ENCODE measurements around the gene CREB1. TPM values are rescaled to one million over a fixed set of nuclear protein-coding genes. Genes with fewer than 3 reads are reported as not detected.

The CREB1 gene
- polyA plus RNA-seq, 1 of the 3 experiments (the other 2 are of a cell fraction), result 14.5 TPM

DNA sequence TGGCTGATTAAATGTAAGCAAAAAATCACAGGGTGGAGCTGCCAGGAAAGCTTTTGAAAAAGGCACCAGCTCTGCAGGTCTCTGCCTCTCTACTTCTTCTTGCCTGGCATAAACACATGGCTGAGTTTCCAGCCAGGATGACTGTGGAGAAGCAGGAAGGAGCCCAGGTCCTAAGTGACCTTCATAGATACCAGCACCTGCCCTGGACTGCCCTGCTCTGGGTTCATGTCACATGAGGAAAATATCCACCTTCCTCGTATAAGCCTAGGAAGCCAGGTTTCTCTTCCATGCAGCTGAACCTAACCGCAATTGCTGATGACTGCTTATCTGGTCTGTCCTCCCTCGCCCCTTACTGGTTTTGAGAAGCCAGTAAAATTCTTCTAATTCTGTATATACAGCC lies 47.8 kb upstream of the CREB1 start:
- Histone ChIP-seq H3K36me3 (replicated peaks in 1 of 2; ENCODE audit: control insufficient read depth in 1 of 2, insufficient read depth in 2 of 2, low read length in 1 of 2) (no peaks in the 10 kb centered on the region), H3K4me1 (ENCODE audit: control insufficient read depth in 1 of 2, insufficient read depth in 2 of 2, low read depth in 1 of 2, low read length in 1 of 2) (peaks cover 0 to 3% of the 10 kb centered on the region in 2 experiments; a peak in 1 of 4 replicates), H3K79me2 (ENCODE audit: insufficient read depth) (no peaks in the 10 kb centered on the region), H3K9me3 (no peaks in the 10 kb centered on the region), H3K9me2 (no peaks in the 10 kb centered on the region), H3K9ac (no peak overlapping the region), H3K27ac (ENCODE audit: low read depth in 2 of 2, low read length in 1 of 2) (no peak overlapping the region), H3K4me3 (ENCODE audit: low read depth in 2 of 2, low read length in 1 of 2) (no peak overlapping the region), H4K20me1 (ENCODE audit: insufficient read depth) (no peaks in the 10 kb centered on the region), H3K27me3 (ENCODE audit: insufficient read depth) (no peaks in the 10 kb centered on the region), H3F3A (replicated peaks; ENCODE audit: insufficient read depth) (peaks cover 8% of the 10 kb centered on the region), H3K4me2 (no peak overlapping the region), H2AFZ (ENCODE audit: low read depth) (no peak overlapping the region)
- CTCF ChIA-PET, result interaction anchor here (1.9 to 2.8 kb wide), 2 partner anchors 9 to 681 kb away, joined by 5 to 13 read pairs; no protein-coding TSS in a partner anchor
- DNase-seq, result no peak
- 81% methylated on average over 3 of the region's 3 CpGs for WGBS (ENCODE audit: low lambda C conversion rate)
- POLR2A ChIA-PET, result no interaction called here
- TF ChIP-seq RAD21 (IDR thresholded peaks at IDR 0.05; ENCODE audit: low read length), result no peak

DNA sequence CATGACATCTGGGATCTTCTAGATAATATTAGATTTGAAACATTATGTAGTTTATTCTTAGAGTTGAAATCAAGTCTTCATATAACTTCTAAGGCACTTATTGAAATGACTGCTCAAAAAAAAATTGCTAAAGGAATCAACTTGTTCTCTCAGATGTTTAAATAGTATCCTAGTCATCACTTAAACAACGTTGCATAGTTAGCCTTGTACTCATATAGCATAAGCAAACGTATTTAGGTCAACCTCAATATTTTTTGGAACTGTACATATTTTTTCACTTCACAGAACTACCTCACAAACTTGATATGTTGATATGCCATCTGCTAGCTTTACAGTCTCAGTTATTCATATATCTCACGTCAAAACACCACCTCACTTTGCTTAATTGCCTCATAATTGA lies 47.1 kb upstream of the CREB1 start:
- Histone ChIP-seq H3K27ac (ENCODE audit: low read depth in 2 of 2, low read length in 1 of 2) (no peak overlapping the region; a peak in 1 of 4 replicates), H2AFZ (ENCODE audit: low read depth) (no peak overlapping the region), H3K4me3 (ENCODE audit: low read depth in 2 of 2, low read length in 1 of 2) (no peak overlapping the region), H3K36me3 (replicated peaks in 1 of 2; ENCODE audit: control insufficient read depth in 1 of 2, insufficient read depth in 2 of 2, low read length in 1 of 2) (no peaks in the 10 kb centered on the region), H3K9ac (no peak overlapping the region), H3K79me2 (ENCODE audit: insufficient read depth) (no peaks in the 10 kb centered on the region), H3K4me2 (no peak overlapping the region), H3K27me3 (ENCODE audit: insufficient read depth) (no peaks in the 10 kb centered on the region), H3F3A (replicated peaks; ENCODE audit: insufficient read depth) (peaks cover 12% of the 10 kb centered on the region), H3K4me1 (ENCODE audit: control insufficient read depth in 1 of 2, insufficient read depth in 2 of 2, low read depth in 1 of 2, low read length in 1 of 2) (peaks cover 0 to 3% of the 10 kb centered on the region in 2 experiments; a peak in 1 of 4 replicates), H3K9me2 (no peaks in the 10 kb centered on the region), H4K20me1 (ENCODE audit: insufficient read depth) (no peaks in the 10 kb centered on the region), H3K9me3 (no peaks in the 10 kb centered on the region)
- POLR2A ChIA-PET, result no interaction called here
- 65% methylated on average over 3 of the region's 3 CpGs for WGBS (ENCODE audit: low lambda C conversion rate)
- CTCF ChIA-PET, result interaction anchor here (0.9 to 1.9 kb wide), 2 partner anchors 10 to 788 kb away, joined by 3 to 5 read pairs; no protein-coding TSS in a partner anchor
- DNase-seq, result no peak
- TF ChIP-seq, protein P1, sequence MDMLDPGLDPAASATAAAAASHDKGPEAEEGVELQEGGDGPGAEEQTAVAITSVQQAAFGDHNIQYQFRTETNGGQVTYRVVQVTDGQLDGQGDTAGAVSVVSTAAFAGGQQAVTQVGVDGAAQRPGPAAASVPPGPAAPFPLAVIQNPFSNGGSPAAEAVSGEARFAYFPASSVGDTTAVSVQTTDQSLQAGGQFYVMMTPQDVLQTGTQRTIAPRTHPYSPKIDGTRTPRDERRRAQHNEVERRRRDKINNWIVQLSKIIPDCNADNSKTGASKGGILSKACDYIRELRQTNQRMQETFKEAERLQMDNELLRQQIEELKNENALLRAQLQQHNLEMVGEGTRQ (IDR thresholded peaks at IDR 0.05; ENCODE audit: borderline replicate concordance, low read depth, low read length), result no peak
- TF ChIP-seq, protein P2, sequence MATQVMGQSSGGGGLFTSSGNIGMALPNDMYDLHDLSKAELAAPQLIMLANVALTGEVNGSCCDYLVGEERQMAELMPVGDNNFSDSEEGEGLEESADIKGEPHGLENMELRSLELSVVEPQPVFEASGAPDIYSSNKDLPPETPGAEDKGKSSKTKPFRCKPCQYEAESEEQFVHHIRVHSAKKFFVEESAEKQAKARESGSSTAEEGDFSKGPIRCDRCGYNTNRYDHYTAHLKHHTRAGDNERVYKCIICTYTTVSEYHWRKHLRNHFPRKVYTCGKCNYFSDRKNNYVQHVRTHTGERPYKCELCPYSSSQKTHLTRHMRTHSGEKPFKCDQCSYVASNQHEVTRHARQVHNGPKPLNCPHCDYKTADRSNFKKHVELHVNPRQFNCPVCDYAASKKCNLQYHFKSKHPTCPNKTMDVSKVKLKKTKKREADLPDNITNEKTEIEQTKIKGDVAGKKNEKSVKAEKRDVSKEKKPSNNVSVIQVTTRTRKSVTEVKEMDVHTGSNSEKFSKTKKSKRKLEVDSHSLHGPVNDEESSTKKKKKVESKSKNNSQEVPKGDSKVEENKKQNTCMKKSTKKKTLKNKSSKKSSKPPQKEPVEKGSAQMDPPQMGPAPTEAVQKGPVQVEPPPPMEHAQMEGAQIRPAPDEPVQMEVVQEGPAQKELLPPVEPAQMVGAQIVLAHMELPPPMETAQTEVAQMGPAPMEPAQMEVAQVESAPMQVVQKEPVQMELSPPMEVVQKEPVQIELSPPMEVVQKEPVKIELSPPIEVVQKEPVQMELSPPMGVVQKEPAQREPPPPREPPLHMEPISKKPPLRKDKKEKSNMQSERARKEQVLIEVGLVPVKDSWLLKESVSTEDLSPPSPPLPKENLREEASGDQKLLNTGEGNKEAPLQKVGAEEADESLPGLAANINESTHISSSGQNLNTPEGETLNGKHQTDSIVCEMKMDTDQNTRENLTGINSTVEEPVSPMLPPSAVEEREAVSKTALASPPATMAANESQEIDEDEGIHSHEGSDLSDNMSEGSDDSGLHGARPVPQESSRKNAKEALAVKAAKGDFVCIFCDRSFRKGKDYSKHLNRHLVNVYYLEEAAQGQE (IDR thresholded peaks at IDR 0.05; ENCODE audit: low read depth, low read length), result no peak
- TF ChIP-seq POLR2AphosphoS5 (IDR thresholded peaks at IDR 0.05; ENCODE audit: low read depth, low read length) (no peak), FOXM1 (IDR thresholded peaks at IDR 0.05; ENCODE audit: low read depth) (no peak), EP300 (IDR thresholded peaks at IDR 0.05; ENCODE audit: borderline replicate concordance in 1 of 2, low read depth in 1 of 2, low read length in 1 of 2) (no peak), SIN3A (IDR thresholded peaks at IDR 0.05; ENCODE audit: borderline replicate concordance, low read depth, low read length) (no peak), TAF1 (IDR thresholded peaks at IDR 0.05; ENCODE audit: borderline replicate concordance, low read depth, low read length) (no peak), GATA2 (CRISPR knock-in tag; IDR thresholded peaks at IDR 0.05) (no peak), NRF1 (IDR thresholded peaks at IDR 0.05; ENCODE audit: low read depth, low read length) (no peak), TEAD4 (IDR thresholded peaks at IDR 0.05; ENCODE audit: borderline replicate concordance, insufficient read depth) (no peak), EZH2phosphoT487 (IDR thresholded peaks at IDR 0.05; ENCODE audit: borderline replicate concordance, low read depth) (no peak)
- TF ChIP-seq, protein P3, sequence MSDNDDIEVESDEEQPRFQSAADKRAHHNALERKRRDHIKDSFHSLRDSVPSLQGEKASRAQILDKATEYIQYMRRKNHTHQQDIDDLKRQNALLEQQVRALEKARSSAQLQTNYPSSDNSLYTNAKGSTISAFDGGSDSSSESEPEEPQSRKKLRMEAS (IDR thresholded peaks at IDR 0.05; ENCODE audit: low read depth), result no peak
- TF ChIP-seq, protein P4, sequence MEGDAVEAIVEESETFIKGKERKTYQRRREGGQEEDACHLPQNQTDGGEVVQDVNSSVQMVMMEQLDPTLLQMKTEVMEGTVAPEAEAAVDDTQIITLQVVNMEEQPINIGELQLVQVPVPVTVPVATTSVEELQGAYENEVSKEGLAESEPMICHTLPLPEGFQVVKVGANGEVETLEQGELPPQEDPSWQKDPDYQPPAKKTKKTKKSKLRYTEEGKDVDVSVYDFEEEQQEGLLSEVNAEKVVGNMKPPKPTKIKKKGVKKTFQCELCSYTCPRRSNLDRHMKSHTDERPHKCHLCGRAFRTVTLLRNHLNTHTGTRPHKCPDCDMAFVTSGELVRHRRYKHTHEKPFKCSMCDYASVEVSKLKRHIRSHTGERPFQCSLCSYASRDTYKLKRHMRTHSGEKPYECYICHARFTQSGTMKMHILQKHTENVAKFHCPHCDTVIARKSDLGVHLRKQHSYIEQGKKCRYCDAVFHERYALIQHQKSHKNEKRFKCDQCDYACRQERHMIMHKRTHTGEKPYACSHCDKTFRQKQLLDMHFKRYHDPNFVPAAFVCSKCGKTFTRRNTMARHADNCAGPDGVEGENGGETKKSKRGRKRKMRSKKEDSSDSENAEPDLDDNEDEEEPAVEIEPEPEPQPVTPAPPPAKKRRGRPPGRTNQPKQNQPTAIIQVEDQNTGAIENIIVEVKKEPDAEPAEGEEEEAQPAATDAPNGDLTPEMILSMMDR (IDR thresholded peaks at IDR 0.05), result no peak

Data from SK-N-SH (cell line).